Hindlimb muscle (tissue), 1 donor: ENCODE results near the gene LSG1. TPM values are rescaled to one million over a fixed set of nuclear protein-coding genes. Genes with fewer than 3 reads are reported as not detected.
"Not testable (repeated sequence)": the region's sequence is repeated elsewhere in the genome, so short reads cannot be mapped to it uniquely, and the experiment has no call there.

ENCODE experiments used
- DNase-seq: peaks from one replicate; pipeline ENCODE4 v3.0.0-alpha.2; 2013
- polyA plus RNA-seq: library from polyadenylated mRNA; unstranded; fragments of 120-200 nt; gene quantifications from one replicate; pipeline ENCODE4 v1.2.1, GENCODE V29; 2013; ENCODE audit not compliant: insufficient read length

LSG1 gene
- polyA plus RNA-seq, 1 donor: 24.5 TPM

DNA sequence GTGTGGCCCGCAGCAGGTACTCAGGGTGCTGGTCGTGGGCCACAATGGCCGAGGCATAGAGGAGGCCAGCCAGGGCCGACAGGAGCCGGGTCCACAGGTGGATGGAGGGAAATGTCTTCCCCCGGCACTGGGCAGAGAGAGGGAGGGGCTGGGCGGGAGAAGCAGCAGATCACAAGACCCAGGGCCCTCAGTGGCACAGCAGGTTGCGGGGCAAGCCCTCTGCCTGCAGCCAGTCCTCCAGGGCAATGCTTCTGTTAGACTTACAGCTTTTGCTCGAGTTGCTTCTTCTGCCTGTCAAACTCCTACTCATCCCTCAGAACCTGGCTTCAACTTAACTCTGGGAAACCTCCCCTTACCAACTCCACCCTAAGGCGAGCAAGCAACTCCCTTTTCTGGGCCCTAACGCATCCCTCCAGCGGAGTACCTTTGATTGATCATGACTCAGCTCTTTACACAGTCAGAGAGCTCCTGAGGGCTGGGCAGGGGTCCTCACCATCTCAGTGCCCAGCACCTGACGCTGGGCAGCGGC is 54.8 kb downstream of the LSG1 start:
- DNase-seq: no peak

- no peak for DNase-seq
Measured at GRCh38 chr3:194615226-194615625, 56.8 kb downstream of the LSG1 start.

GRCh38 chr3:194612221-194612620 is 59.8 kb downstream of the LSG1 start:
- no peak for DNase-seq

DNA sequence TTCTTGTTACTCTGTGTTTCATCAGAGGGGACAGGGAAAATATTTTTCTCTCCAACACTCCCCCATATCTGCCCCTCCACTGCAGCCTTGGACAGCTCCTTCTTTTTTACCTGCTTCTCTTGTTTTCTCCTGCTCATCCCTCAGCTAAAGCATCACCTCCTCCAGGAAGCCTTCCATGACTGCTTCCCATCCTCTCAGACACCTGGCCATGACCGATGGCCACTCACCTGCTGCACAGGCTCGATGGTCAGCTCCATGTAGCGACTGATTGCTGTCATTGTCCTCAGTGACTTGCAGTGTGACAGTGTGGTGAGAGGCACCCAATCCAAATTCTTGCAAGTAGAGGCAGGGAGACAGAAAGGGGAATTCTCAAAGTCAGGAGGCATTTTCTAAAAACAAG is 61.3 kb downstream of the LSG1 start:
- no peak for DNase-seq

GRCh38 chr3:194609601-194610000 is 62.4 kb downstream of the LSG1 start:
- DNase-seq: no peak

DNA sequence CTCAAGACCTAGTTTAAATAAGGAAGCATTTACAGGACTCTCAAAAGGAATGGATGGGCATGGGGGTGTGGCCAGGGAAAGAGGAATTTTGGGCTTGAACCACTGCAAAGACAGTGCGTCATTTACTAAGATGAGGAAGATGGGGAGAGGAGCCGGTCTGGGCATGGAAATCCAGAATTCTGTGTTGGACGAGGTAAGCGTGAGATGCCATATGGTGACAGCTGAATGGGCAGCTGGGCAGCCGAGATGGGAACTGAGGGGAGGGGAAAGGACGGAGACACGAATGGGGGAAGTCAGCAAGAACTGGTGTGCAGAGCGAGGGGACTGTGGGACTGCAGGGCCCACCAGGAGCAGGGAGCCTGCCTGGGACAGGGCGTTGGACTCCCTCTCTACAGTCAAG is 63.0 kb downstream of the LSG1 start:
- DNase-seq: no peak

GRCh38 chr3:194607592-194608389 is 64.2 kb downstream of the LSG1 start:
- DNase-seq: no peak

GRCh38 chr3:194606941-194607340 is 65.0 kb downstream of the LSG1 start:
- DNase-seq: no peak

DNA sequence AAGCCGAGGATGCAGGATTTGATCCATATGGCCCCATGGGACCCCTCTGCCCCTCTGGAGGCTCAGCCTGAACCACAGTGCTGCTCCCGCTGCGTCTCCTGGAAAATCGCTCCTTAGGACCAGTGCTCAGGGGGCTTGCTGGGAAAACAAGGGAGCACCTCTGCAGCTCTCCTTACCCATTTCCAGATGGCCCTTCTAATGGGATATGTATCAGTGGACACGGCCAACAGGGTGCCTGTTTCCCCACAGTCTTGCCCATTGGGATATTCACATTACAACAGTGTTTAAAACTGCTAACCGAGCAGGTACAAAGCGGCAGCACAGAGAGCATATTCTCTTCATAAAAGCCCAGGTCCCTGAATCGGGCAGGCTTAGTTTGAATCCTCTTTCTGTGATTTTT is 65.8 kb downstream of the LSG1 start:
- DNase-seq: no peak

DNA sequence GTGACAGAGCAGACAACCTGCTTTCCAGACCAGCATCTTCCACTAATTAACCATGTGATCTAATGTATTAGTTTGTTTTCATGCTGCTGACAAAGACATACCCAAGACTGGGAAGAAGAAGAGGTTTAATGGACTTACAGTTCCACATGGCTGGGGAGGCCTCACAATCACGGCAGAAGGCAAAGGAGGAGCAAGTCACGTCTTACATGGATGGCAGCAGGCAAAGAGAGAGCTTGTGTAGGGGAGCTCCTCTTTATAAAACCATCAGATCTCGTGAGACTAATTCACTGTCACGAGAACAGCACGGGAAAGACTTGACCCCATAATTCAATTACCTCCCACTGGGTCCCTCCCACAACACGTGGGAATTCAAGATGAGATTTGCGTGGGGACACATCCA is 66.7 kb downstream of the LSG1 start:
- DNase-seq: not testable (repeated sequence)

- no peak for DNase-seq
Measured at GRCh38 chr3:194604837-194605236, 67.2 kb downstream of the LSG1 start.

DNA sequence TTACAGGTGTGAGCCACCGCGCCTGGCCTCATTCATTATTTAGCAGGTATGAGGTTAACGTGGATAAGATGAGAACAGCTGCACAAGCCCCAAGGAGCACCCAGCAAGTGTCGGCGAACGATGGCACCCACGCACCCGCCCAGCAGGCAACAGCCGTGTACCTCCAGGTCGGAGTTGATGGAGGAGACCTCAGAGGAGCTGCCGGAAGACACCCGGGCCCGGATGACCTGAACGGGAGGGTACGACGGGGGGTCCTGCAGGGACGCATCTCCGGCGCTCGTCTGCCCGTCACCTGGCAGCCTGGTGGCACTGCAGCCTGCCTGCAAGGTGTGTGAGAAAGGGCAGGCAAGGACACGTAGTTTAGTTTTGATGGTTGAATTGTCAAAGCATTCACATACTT is 67.9 kb downstream of the LSG1 start:
- DNase-seq: no peak

DNA sequence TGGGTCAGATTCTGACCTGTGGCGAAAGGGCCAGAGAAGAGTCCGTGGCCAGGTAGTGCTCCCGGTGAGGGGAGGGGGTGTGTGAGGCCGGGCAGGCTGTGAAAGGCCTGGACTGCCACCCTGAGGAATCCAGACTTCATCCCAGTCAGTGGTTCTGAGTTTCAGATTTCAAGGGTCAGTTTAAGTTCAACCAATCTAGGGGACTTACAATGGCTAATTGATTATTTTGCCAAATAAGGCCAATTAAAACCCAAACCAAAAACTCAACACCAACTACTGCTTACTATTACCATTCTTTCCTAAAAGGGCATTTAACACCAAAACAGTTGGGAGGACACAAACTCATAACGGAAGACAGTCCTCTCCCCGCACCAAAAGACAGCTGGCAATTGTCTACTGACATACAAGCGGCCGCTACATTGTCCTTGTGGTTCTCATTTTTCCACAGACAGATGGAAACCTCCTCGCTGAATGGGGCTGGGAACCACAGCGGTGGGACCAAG is 69.3 kb downstream of the LSG1 start:
- no peak for DNase-seq

GRCh38 chr3:194598771-194599557 is 73.0 kb downstream of the LSG1 start:
- no peak for DNase-seq

DNA sequence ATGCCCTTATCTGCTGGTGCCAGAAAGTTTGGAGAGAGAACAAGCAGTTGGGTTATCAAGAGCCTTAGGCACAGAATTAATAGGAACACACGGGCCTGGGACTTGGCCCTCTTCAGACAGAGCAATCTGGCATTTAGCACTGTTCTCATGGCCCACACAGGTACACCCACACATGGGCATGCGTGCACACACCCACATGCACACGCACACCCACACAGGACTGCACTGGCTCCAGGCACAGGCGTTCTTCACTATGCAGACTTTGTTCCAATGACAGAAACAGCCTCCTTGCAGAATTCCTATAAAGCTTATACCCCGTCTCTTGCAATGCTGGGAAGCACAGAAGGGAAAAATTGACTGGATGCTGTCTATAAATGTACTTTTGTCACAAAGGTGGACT is 75.1 kb downstream of the LSG1 start:
- DNase-seq: no peak

GRCh38 chr3:194592798-194593752 is 78.9 kb downstream of the LSG1 start:
- DNase-seq: no peak

Other genes starting within 250 kb of the LSG1 start
- gene ATP13A3, start 185.2 kb downstream of the LSG1 start, polyA plus RNA-seq: 24.4 TPM
- 25.8 TPM for gene TMEM44, start 38.8 kb downstream of the LSG1 start, polyA plus RNA-seq
- 18.7 TPM for gene FAM43A, start 13.7 kb upstream of the LSG1 start, polyA plus RNA-seq